OCI-LY7 (cell line): Measurements from ENCODE around the gene SLC10A7.

ENCODE experiments used
- CTCF ChIP-seq: fragments of 200-600 bp; sonication (generic); conservative IDR thresholded peaks from 2 replicates; pipeline ENCODE4 v1.5.1; 2014; ENCODE audit warnings: mild to moderate bottlenecking, antibody characterized with exemption, low read length, moderate library complexity, mixed read lengths
- EZH2phosphoT487 ChIP-seq: fragments of 200-600 bp; sonication (generic); IDR thresholded peaks from 2 replicates; pipeline ENCODE4 v1.6.1; 2018; ENCODE audit warnings: low read depth, borderline replicate concordance, mild to moderate bottlenecking, mixed run types, antibody characterized with exemption, low read length, moderate library complexity, mixed read lengths

GRCh38 chr4:146317783-146318182 is 204.0 kb downstream of the SLC10A7 start:
- no peak for TF ChIP-seq CTCF
- no peak for TF ChIP-seq EZH2phosphoT487
